HG03520 (cell line): ENCODE results near the gene IL31RA.

Experiments used
- ATAC-seq: cut with Tn5 transposase; IDR thresholded peaks from one replicate; pipeline ENCODE4 v1.9.1; 2021; ENCODE audit warnings: mild to moderate bottlenecking, moderate library complexity; ENCODE audit not compliant: unreplicated experiment

IL31RA gene

GRCh38 chr5:55900068-55900467, 48.9 kb downstream of the IL31RA start:
- ATAC-seq = no peak

- no peak for ATAC-seq
Observed at GRCh38 chr5:55900776-55901175, 49.6 kb downstream of the IL31RA start.

- ATAC-seq = no peak
Observed at GRCh38 chr5:55902696-55903095, 51.5 kb downstream of the IL31RA start.

GRCh38 chr5:55903121-55903701, 52.1 kb downstream of the IL31RA start:
- ATAC-seq = peak; percentile 94

GRCh38 chr5:55904152-55904551, 53.0 kb downstream of the IL31RA start:
- ATAC-seq = no peak

- no peak for ATAC-seq
Observed at GRCh38 chr5:55905251-55905650, 54.1 kb downstream of the IL31RA start.

GRCh38 chr5:55907927-55908326, 56.8 kb downstream of the IL31RA start:
- ATAC-seq = no peak

- no peak for ATAC-seq
Observed at GRCh38 chr5:55908804-55909203, 57.6 kb downstream of the IL31RA start.

- ATAC-seq = no peak
Observed at GRCh38 chr5:55911784-55912653, 60.9 kb downstream of the IL31RA start.

GRCh38 chr5:55913466-55914413, 62.6 kb downstream of the IL31RA start:
- ATAC-seq = peak; percentile 89

- ATAC-seq = no peak
Observed at GRCh38 chr5:55914971-55915370, 63.8 kb downstream of the IL31RA start.

GRCh38 chr5:55915783-55916182, 64.6 kb downstream of the IL31RA start:
- ATAC-seq = no peak

- ATAC-seq = no peak
Observed at GRCh38 chr5:55916986-55917385, 65.8 kb downstream of the IL31RA start.

- no peak for ATAC-seq
Observed at GRCh38 chr5:55917402-55918086, 66.4 kb downstream of the IL31RA start.

- no peak for ATAC-seq
Observed at GRCh38 chr5:55918087-55919035, 67.2 kb downstream of the IL31RA start.

GRCh38 chr5:55919625-55920024, 68.5 kb downstream of the IL31RA start:
- no peak for ATAC-seq

GRCh38 chr5:55920784-55921183, 69.6 kb downstream of the IL31RA start:
- no peak for ATAC-seq

GRCh38 chr5:55921617-55922016, 70.5 kb downstream of the IL31RA start:
- no peak for ATAC-seq

GRCh38 chr5:55923177-55923771, 72.1 kb downstream of the IL31RA start:
- no peak for ATAC-seq
